ENCODE results near the gene FBN2. TPM values are rescaled to one million over a fixed set of nuclear protein-coding genes. Genes with fewer than 3 reads are reported as not detected.

Gene FBN2
- total and polyA plus RNA-seq, 2 experiments from 2014 or later, result 15.2 to 63.2 TPM

- Histone ChIP-seq H3K9me3 (ENCODE audit: low read depth) (no peaks in the 10 kb centered on the region), H3F3A (ENCODE audit: insufficient read depth) (peaks cover 13% of the 10 kb centered on the region), H3K4me2 (ENCODE audit: unreplicated experiment) (no peak overlapping the region), H3K4me3 (no peak overlapping the region), H2AFZ (no peak overlapping the region), H3K27ac (no peak overlapping the region), H3K27me3 (replicated peaks; ENCODE audit: insufficient read depth) (no peaks in the 10 kb centered on the region), H3K9me2 (ENCODE audit: insufficient read depth) (no peaks in the 10 kb centered on the region), H4K20me1 (ENCODE audit: insufficient read depth) (no peaks in the 10 kb centered on the region), H3K4me1 (ENCODE audit: insufficient read depth) (peaks cover 9% of the 10 kb centered on the region), H3K9ac (no peak overlapping the region), H3K79me2 (ENCODE audit: insufficient read depth) (no peaks in the 10 kb centered on the region), H3K36me3 (ENCODE audit: low read depth) (no peaks in the 10 kb centered on the region)
- DNase-seq, result no peak
- TF ChIP-seq EZH2phosphoT487 (IDR thresholded peaks at IDR 0.05; ENCODE audit: insufficient read depth, low read depth) (no peak), EZH2 (IDR thresholded peaks at IDR 0.05; ENCODE audit: insufficient read depth, poor library complexity, severe bottlenecking) (no peak)
- WGBS, 2 experiments (ENCODE audit: low coverage in 1 of 2, low lambda C conversion rate in 2 of 2, missing lambda C conversion rate in 2 of 2), result 83 to 86% methylated on average over 4 of the region's 4 CpGs
- in situ Hi-C loops (cut with MboI), result no loop called here
These were observed 292.1 kb downstream of the FBN2 start for GRCh38 chr5:128245974-128246373.

- no peak overlapping the region for H3K27ac ChIP-seq
- in situ Hi-C loops (cut with MboI), result no loop called here
- H2AFZ ChIP-seq, result no peak overlapping the region
- H3K36me3 ChIP-seq (ENCODE audit: low read depth), result no peaks in the 10 kb centered on the region
- no peaks in the 10 kb centered on the region for H3K27me3 ChIP-seq (replicated peaks; ENCODE audit: insufficient read depth)
- no peaks in the 10 kb centered on the region for H3K9me2 ChIP-seq (ENCODE audit: insufficient read depth)
- no peak overlapping the region for H3K4me2 ChIP-seq (ENCODE audit: unreplicated experiment)
- no peak for DNase-seq
- H3F3A ChIP-seq (ENCODE audit: insufficient read depth), result peaks cover 18% of the 10 kb centered on the region
- H3K9me3 ChIP-seq (ENCODE audit: low read depth), result no peaks in the 10 kb centered on the region
- H3K4me1 ChIP-seq (ENCODE audit: insufficient read depth), result peaks cover 17% of the 10 kb centered on the region
- no peak overlapping the region for H3K4me3 ChIP-seq
- H3K9ac ChIP-seq, result no peak overlapping the region
- H3K79me2 ChIP-seq (ENCODE audit: insufficient read depth), result no peaks in the 10 kb centered on the region
- WGBS, 2 experiments (ENCODE audit: low coverage in 1 of 2, low lambda C conversion rate in 2 of 2, missing lambda C conversion rate in 2 of 2), result 59 to 67% methylated on average over 3 of the region's 3 CpGs
- TF ChIP-seq EZH2phosphoT487 (IDR thresholded peaks at IDR 0.05; ENCODE audit: insufficient read depth, low read depth) (no peak), EZH2 (IDR thresholded peaks at IDR 0.05; ENCODE audit: insufficient read depth, poor library complexity, severe bottlenecking) (no peak)
- no peaks in the 10 kb centered on the region for H4K20me1 ChIP-seq (ENCODE audit: insufficient read depth)
These were observed 294.0 kb downstream of the FBN2 start for GRCh38 chr5:128243958-128244582.

GRCh38 chr5:128241051-128241695 lies 296.9 kb downstream of the FBN2 start:
- H3K27ac ChIP-seq, result peak overlapping the region; percentile 34
- no peaks in the 10 kb centered on the region for H3K9me2 ChIP-seq (ENCODE audit: insufficient read depth)
- H3K9ac ChIP-seq, result no peak overlapping the region
- no peaks in the 10 kb centered on the region for H4K20me1 ChIP-seq (ENCODE audit: insufficient read depth)
- H3K4me1 ChIP-seq (ENCODE audit: insufficient read depth), result peaks cover 28% of the 10 kb centered on the region
- peaks cover 18% of the 10 kb centered on the region for H3F3A ChIP-seq (ENCODE audit: insufficient read depth)
- DNase-seq, result peak; percentile 81
- 0 out of 2 replicates have a peak, but pooled peaks cover 3% of the 10 kb centered on the region for H3K27me3 ChIP-seq (replicated peaks; ENCODE audit: insufficient read depth)
- H3K4me2 ChIP-seq (ENCODE audit: unreplicated experiment), result peak overlapping the region; percentile 7
- no peak for TF ChIP-seq EZH2phosphoT487 (IDR thresholded peaks at IDR 0.05; ENCODE audit: insufficient read depth, low read depth)
- no peak for TF ChIP-seq EZH2 (IDR thresholded peaks at IDR 0.05; ENCODE audit: insufficient read depth, poor library complexity, severe bottlenecking)
- WGBS, 2 experiments (ENCODE audit: low coverage in 1 of 2, low lambda C conversion rate in 2 of 2, missing lambda C conversion rate in 2 of 2), result 0% methylated on average over 2 of the region's 2 CpGs
- H3K9me3 ChIP-seq (ENCODE audit: low read depth), result no peaks in the 10 kb centered on the region
- H2AFZ ChIP-seq, result no peak overlapping the region
- no peaks in the 10 kb centered on the region for H3K79me2 ChIP-seq (ENCODE audit: insufficient read depth)
- no peak overlapping the region for H3K4me3 ChIP-seq
- H3K36me3 ChIP-seq (ENCODE audit: low read depth), result no peaks in the 10 kb centered on the region
- in situ Hi-C loops (cut with MboI), result no loop called here

GRCh38 chr5:128237546-128237945 lies 300.5 kb downstream of the FBN2 start:
- Histone ChIP-seq H2AFZ (no peak overlapping the region), H3K9me3 (ENCODE audit: low read depth) (no peaks in the 10 kb centered on the region), H3K27ac (no peak overlapping the region), H3K9me2 (ENCODE audit: insufficient read depth) (no peaks in the 10 kb centered on the region), H3K9ac (no peak overlapping the region), H3K4me1 (ENCODE audit: insufficient read depth) (peaks cover 28% of the 10 kb centered on the region), H3K4me2 (ENCODE audit: unreplicated experiment) (peak overlapping the region; percentile 10), H3K79me2 (ENCODE audit: insufficient read depth) (no peaks in the 10 kb centered on the region), H3K36me3 (ENCODE audit: low read depth) (no peaks in the 10 kb centered on the region), H4K20me1 (ENCODE audit: insufficient read depth) (no peaks in the 10 kb centered on the region), H3K27me3 (replicated peaks; ENCODE audit: insufficient read depth) (peaks cover 3% of the 10 kb centered on the region; the same call in 1 of the 2 replicates), H3F3A (ENCODE audit: insufficient read depth) (peaks cover 18% of the 10 kb centered on the region), H3K4me3 (no peak overlapping the region)
- in situ Hi-C loops (cut with MboI), result no loop called here
- DNase-seq, result peak; percentile 61
- no peak for TF ChIP-seq EZH2 (IDR thresholded peaks at IDR 0.05; ENCODE audit: insufficient read depth, poor library complexity, severe bottlenecking)
- no peak for TF ChIP-seq EZH2phosphoT487 (IDR thresholded peaks at IDR 0.05; ENCODE audit: insufficient read depth, low read depth)
- WGBS, 2 experiments (ENCODE audit: low coverage in 1 of 2, low lambda C conversion rate in 2 of 2, missing lambda C conversion rate in 2 of 2), result 11 to 14% methylated on average over 8 of the region's 8 CpGs
